MM.1S (cell line): ENCODE data around the gene VRK2.

Experiments used
- DNase-seq: peaks from one replicate; pipeline ENCODE4 v3.0.0-alpha.2; 2015
- H2AFZ ChIP-seq: fragments of 300-600 bp; sonication (generic); 2 replicates; pipeline ENCODE4 v1.6.0; 2016; ENCODE audit warnings: antibody characterized with exemption, low read length
- H3F3A ChIP-seq: fragments of 300-600 bp; sonication (generic); 2 replicates; pipeline ENCODE4 v1.6.1; 2016; ENCODE audit warnings: mild to moderate bottlenecking, antibody characterized with exemption, low read length, moderate library complexity, mixed read lengths; ENCODE audit not compliant: insufficient read depth
- H3K27ac ChIP-seq: fragments of 300-600 bp; sonication (generic); 2 replicates; pipeline ENCODE4 v1.5.1; 2016; ENCODE audit warnings: mild to moderate bottlenecking, low read length
- H3K27me3 ChIP-seq: fragments of 300-600 bp; sonication (generic); replicated peaks from 2 replicates; pipeline ENCODE4 v1.6.0; 2016; ENCODE audit warnings: low read length; ENCODE audit not compliant: insufficient read depth
- H3K36me3 ChIP-seq: fragments of 300-600 bp; sonication (generic); replicated peaks from 2 replicates; pipeline ENCODE4 v1.6.1; 2016; ENCODE audit warnings: mild to moderate bottlenecking, low read length, mixed read lengths; ENCODE audit not compliant: insufficient read depth
- H3K4me1 ChIP-seq: fragments of 300-600 bp; sonication (generic); 2 replicates; pipeline ENCODE4 v1.6.1; 2016; ENCODE audit warnings: low read length, mixed read lengths
- H3K4me2 ChIP-seq: fragments of 300-600 bp; sonication (generic); 2 replicates; pipeline ENCODE4 v1.6.0; 2016; ENCODE audit warnings: low read depth, low read length
- H3K4me3 ChIP-seq: fragments of 300-600 bp; sonication (generic); 2 replicates; pipeline ENCODE4 v1.5.1; 2016; ENCODE audit warnings: low read length, mixed read lengths
- H3K79me2 ChIP-seq: fragments of 300-600 bp; sonication (generic); 2 replicates; pipeline ENCODE4 v1.6.1; 2016; ENCODE audit warnings: mixed run types, low read length, mixed read lengths
- H3K9ac ChIP-seq: fragments of 300-600 bp; sonication (generic); 2 replicates; pipeline ENCODE4 v1.6.1; 2016; ENCODE audit warnings: low read length, mixed read lengths
- H3K9me2 ChIP-seq: fragments of 300-600 bp; sonication (generic); replicated peaks from 2 replicates; pipeline ENCODE4 v1.6.1; 2016; ENCODE audit warnings: mild to moderate bottlenecking, low read length, mixed read lengths; ENCODE audit not compliant: insufficient read depth
- H3K9me3 ChIP-seq: fragments of 300-600 bp; sonication (generic); replicated peaks from 2 replicates; pipeline ENCODE4 v1.6.1; 2016; ENCODE audit warnings: mild to moderate bottlenecking, low read length, mixed read lengths; ENCODE audit not compliant: insufficient read depth
- H4K20me1 ChIP-seq: fragments of 300-600 bp; sonication (generic); 2 replicates; pipeline ENCODE4 v1.6.1; 2016; ENCODE audit warnings: mild to moderate bottlenecking, low read length, moderate library complexity, mixed read lengths; ENCODE audit not compliant: insufficient read depth
- EZH2 ChIP-seq: fragments of 300-600 bp; sonication (generic); optimal IDR thresholded peaks from 2 replicates; pipeline ENCODE3; 2017; ENCODE audit warnings: low read depth, mild to moderate bottlenecking, antibody characterized with exemption, low read length, mixed read lengths
- EZH2phosphoT487 ChIP-seq: fragments of 300-600 bp; sonication (generic); IDR thresholded peaks from 2 replicates; pipeline ENCODE4 v1.6.1; 2018; ENCODE audit warnings: antibody characterized with exemption, low read length
- TF ChIP-seq, protein P1 (sequence below): fragments of 300-600 bp; sonication (generic); IDR thresholded peaks from 2 replicates; pipeline ENCODE4 v1.5.1; 2016; ENCODE audit warnings: antibody characterized with exemption, low read length, mixed read lengths

Gene VRK2

DNA sequence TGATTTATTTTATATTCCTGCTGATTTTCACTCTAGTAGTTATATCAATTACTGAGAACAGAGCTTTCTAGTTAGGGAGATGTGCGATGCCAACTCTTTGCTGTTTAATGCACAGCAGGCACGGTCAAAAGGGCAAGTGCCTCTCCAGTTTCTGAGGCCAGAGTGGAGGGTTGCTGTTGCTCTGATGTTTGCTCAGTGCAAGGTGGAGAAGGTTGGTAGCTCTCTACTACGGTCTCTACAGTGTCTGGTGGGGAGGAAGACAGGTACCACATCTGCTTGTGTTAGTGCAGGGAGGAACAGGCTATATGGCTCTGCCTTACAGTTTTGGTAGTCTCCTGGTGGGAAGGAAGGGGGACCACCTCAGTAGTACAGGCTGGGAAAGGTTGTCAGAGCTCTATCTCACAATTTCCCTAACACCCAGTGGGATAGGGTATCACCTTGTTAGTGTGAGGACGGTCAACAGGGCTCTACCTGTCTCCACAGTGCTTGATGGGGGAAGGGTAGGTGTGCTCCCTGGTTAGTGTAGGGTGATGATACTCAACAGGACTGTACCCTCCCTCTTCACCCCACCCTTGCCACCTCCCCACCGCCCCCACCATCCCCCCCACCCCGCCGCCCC, 108.7 kb downstream of the VRK2 start:
- H3K9me3 ChIP-seq: no peaks in the 10 kb centered on the region
- no peak for TF ChIP-seq EZH2phosphoT487
- TF ChIP-seq, protein P1, sequence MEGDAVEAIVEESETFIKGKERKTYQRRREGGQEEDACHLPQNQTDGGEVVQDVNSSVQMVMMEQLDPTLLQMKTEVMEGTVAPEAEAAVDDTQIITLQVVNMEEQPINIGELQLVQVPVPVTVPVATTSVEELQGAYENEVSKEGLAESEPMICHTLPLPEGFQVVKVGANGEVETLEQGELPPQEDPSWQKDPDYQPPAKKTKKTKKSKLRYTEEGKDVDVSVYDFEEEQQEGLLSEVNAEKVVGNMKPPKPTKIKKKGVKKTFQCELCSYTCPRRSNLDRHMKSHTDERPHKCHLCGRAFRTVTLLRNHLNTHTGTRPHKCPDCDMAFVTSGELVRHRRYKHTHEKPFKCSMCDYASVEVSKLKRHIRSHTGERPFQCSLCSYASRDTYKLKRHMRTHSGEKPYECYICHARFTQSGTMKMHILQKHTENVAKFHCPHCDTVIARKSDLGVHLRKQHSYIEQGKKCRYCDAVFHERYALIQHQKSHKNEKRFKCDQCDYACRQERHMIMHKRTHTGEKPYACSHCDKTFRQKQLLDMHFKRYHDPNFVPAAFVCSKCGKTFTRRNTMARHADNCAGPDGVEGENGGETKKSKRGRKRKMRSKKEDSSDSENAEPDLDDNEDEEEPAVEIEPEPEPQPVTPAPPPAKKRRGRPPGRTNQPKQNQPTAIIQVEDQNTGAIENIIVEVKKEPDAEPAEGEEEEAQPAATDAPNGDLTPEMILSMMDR: no peak
- TF ChIP-seq EZH2: no peak
- H3K27ac ChIP-seq: no peak overlapping the region
- no peak for DNase-seq
- H4K20me1 ChIP-seq: no peaks in the 10 kb centered on the region
- no peak overlapping the region for H3K4me2 ChIP-seq
- no peaks in the 10 kb centered on the region for H3K27me3 ChIP-seq
- no peaks in the 10 kb centered on the region for H3K4me1 ChIP-seq
- H3K79me2 ChIP-seq: no peaks in the 10 kb centered on the region
- H3K9ac ChIP-seq: no peak overlapping the region
- H3K9me2 ChIP-seq: no peaks in the 10 kb centered on the region
- no peaks in the 10 kb centered on the region for H3F3A ChIP-seq
- no peak overlapping the region for H2AFZ ChIP-seq
- H3K36me3 ChIP-seq: no peaks in the 10 kb centered on the region; the same call in 1 of the 2 replicates
- H3K4me3 ChIP-seq: no peak overlapping the region

DNA sequence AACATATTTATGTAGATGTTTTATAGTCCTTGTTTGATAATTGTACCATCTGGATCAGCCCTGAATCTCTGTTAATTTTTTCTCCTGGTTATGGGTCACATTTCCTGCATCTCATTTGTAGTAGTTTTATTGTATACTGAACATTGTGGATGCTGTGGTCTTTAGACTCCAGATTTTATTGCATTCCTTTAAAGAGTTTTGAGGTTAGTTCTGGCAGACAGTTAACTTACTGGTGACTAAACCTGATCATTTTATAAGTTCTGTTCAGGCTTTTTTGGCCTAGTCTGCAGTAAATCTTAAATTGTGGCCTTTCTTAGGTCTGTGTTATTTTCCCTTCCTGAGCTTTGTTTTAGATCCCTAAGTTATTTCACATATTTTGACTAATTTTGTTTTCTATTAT, 110.2 kb downstream of the VRK2 start:
- Histone ChIP-seq H3K27ac (no peak overlapping the region), H3F3A (no peaks in the 10 kb centered on the region), H4K20me1 (no peaks in the 10 kb centered on the region), H3K27me3 (no peaks in the 10 kb centered on the region), H3K9me2 (no peaks in the 10 kb centered on the region), H3K36me3 (no peaks in the 10 kb centered on the region; the same call in none of the 2 replicates), H2AFZ (no peak overlapping the region), H3K9me3 (no peaks in the 10 kb centered on the region), H3K4me1 (no peaks in the 10 kb centered on the region), H3K9ac (no peak overlapping the region), H3K79me2 (no peaks in the 10 kb centered on the region), H3K4me2 (no peak overlapping the region), H3K4me3 (no peak overlapping the region)
- no peak for TF ChIP-seq EZH2
- no peak for TF ChIP-seq EZH2phosphoT487
- TF ChIP-seq, protein P1: no peak
- no peak for DNase-seq

DNA sequence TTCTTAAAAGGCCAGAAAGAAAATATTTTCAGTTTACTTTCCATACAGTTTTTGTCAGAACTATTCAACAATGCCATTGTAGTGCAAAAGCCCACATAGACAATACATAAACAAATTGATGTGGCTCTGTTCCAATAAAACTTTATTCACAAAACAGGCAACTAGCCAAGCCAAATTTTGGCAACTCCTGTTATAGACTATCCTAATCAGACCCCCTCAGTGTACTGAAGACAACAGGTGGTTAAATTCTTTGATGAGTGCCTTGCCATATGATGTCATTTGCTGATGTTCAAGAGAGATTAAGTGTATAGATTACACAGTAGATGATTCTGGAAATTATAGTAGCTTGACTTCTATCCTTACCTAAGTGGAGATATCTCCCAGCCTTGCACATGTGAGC, 111.1 kb downstream of the VRK2 start:
- TF ChIP-seq, protein P1: no peak
- TF ChIP-seq EZH2 (no peak), EZH2phosphoT487 (no peak)
- no peaks in the 10 kb centered on the region for H3K79me2 ChIP-seq
- H2AFZ ChIP-seq: no peak overlapping the region
- no peaks in the 10 kb centered on the region for H3K27me3 ChIP-seq
- H3K36me3 ChIP-seq: no peaks in the 10 kb centered on the region; the same call in none of the 2 replicates
- no peak for DNase-seq
- no peaks in the 10 kb centered on the region for H3K9me3 ChIP-seq
- H3K4me2 ChIP-seq: no peak overlapping the region
- H3K27ac ChIP-seq: no peak overlapping the region
- no peaks in the 10 kb centered on the region for H3K9me2 ChIP-seq
- H3K4me3 ChIP-seq: no peak overlapping the region
- H3K4me1 ChIP-seq: no peaks in the 10 kb centered on the region
- no peaks in the 10 kb centered on the region for H3F3A ChIP-seq
- no peaks in the 10 kb centered on the region for H4K20me1 ChIP-seq
- no peak overlapping the region for H3K9ac ChIP-seq
